Nephron (organoid): ENCODE measurements around the gene UBR1.

Experiments
- H3K27ac Mint-ChIP-seq, 3 experiments: 2 replicates each; pipeline ENCODE4 v1.8.0; 2020; ENCODE audit warnings: mixed read lengths in 3 of 3, mild to moderate bottlenecking in 2 of 3, moderate library complexity in 1 of 3
- H3K27me3 Mint-ChIP-seq: 2 replicates; pipeline ENCODE4 v1.8.0; 2021; ENCODE audit warnings: low read depth, mild to moderate bottlenecking, moderate library complexity, mixed read lengths
- H3K36me3 Mint-ChIP-seq: 2 replicates; pipeline ENCODE4 v1.8.0; 2020; ENCODE audit warnings: low read depth, mixed read lengths
- H3K4me1 Mint-ChIP-seq: 2 replicates; pipeline ENCODE4 v1.8.0; 2020; ENCODE audit warnings: mixed read lengths
- H3K4me3 Mint-ChIP-seq, 3 experiments: 2 replicates each; pipeline ENCODE4 v1.8.0; 2020; ENCODE audit warnings: mild to moderate bottlenecking in 3 of 3, mixed read lengths in 3 of 3, moderate library complexity in 2 of 3
- H3K9me3 Mint-ChIP-seq: 2 replicates; pipeline ENCODE4 v1.8.0; 2020; ENCODE audit warnings: mixed read lengths
- CTCF ChIP-seq, 3 experiments: fragments of 200-600 bp; sonication (generic); IDR thresholded peaks; one replicate each; pipeline ENCODE4 v1.5.0; 2021; ENCODE audit warnings: antibody characterized with exemption in 3 of 3; ENCODE audit not compliant: unreplicated experiment in 3 of 3

UBR1 gene

GRCh38 chr15:42919308-42919707 is 186.5 kb downstream of the UBR1 start:
- Mint-ChIP-seq H3K36me3 (no peaks in the 10 kb centered on the region), H3K4me1 (peaks cover 23% of the 10 kb centered on the region), H3K9me3 (no peaks in the 10 kb centered on the region), H3K27me3 (no peaks in the 10 kb centered on the region), H3K27ac (peak overlapping the region; percentile 55 to 78 (median 76)), H3K4me3 (peak overlapping the region; percentile 91 to 96 (median 95))
- no peak for TF ChIP-seq CTCF (IDR thresholded peaks at IDR 0.05; ENCODE audit: unreplicated experiment in 3 of 3)

GRCh38 chr15:42918047-42918446 is 187.8 kb downstream of the UBR1 start:
- TF ChIP-seq CTCF (IDR thresholded peaks at IDR 0.05; ENCODE audit: unreplicated experiment in 3 of 3), result no peak
- no peak overlapping the region for H3K27ac Mint-ChIP-seq
- no peaks in the 10 kb centered on the region for H3K9me3 Mint-ChIP-seq
- no peak overlapping the region for H3K4me3 Mint-ChIP-seq
- peaks cover 23% of the 10 kb centered on the region for H3K4me1 Mint-ChIP-seq
- H3K36me3 Mint-ChIP-seq, result no peaks in the 10 kb centered on the region
- H3K27me3 Mint-ChIP-seq, result no peaks in the 10 kb centered on the region

- no peaks in the 10 kb centered on the region for H3K36me3 Mint-ChIP-seq
- no peaks in the 10 kb centered on the region for H3K27me3 Mint-ChIP-seq
- H3K4me3 Mint-ChIP-seq, result no peak overlapping the region
- no peak overlapping the region for H3K27ac Mint-ChIP-seq
- peaks cover 23% of the 10 kb centered on the region for H3K4me1 Mint-ChIP-seq
- no peak for TF ChIP-seq CTCF (IDR thresholded peaks at IDR 0.05; ENCODE audit: unreplicated experiment in 3 of 3)
- no peaks in the 10 kb centered on the region for H3K9me3 Mint-ChIP-seq
Measured at GRCh38 chr15:42915654-42916315, 190.1 kb downstream of the UBR1 start.

- Mint-ChIP-seq H3K9me3 (no peaks in the 10 kb centered on the region), H3K4me1 (peaks cover 23% of the 10 kb centered on the region)
- TF ChIP-seq CTCF (IDR thresholded peaks at IDR 0.05; ENCODE audit: unreplicated experiment in 3 of 3), result no peak
Measured at GRCh38 chr15:42914728-42915497, 190.9 kb downstream of the UBR1 start.

GRCh38 chr15:42911058-42911592 is 194.7 kb downstream of the UBR1 start:
- no peak for TF ChIP-seq CTCF (IDR thresholded peaks at IDR 0.05; ENCODE audit: unreplicated experiment in 3 of 3)
- H3K4me3 Mint-ChIP-seq, result no peak overlapping the region
- peaks cover 5% of the 10 kb centered on the region for H3K4me1 Mint-ChIP-seq
- H3K27me3 Mint-ChIP-seq, result no peaks in the 10 kb centered on the region
- H3K9me3 Mint-ChIP-seq, result no peaks in the 10 kb centered on the region
- no peak overlapping the region for H3K27ac Mint-ChIP-seq
- peaks cover 4% of the 10 kb centered on the region for H3K36me3 Mint-ChIP-seq

More at GRCh38 chr15:42914728-42915497, 190.9 kb downstream of the UBR1 start:
- Mint-ChIP-seq H3K27me3 (no peaks in the 10 kb centered on the region), H3K36me3 (no peaks in the 10 kb centered on the region), H3K4me3 (no peak overlapping the region), H3K27ac (no peak overlapping the region)
